Measurements from ENCODE around the gene HIGD1C.
A peak's percentile ranks its signal among the peaks of the same experiment; 100 is the strongest.
"Not testable (repeated sequence)": the region's sequence is repeated elsewhere in the genome, so short reads cannot be mapped to it uniquely, and the experiment has no call there.

HIGD1C gene

GRCh38 chr12:50934371-50934851 is 17.9 kb upstream of the HIGD1C start:
- no peak for DNase-seq

GRCh38 chr12:50934981-50935807 is 17.1 kb upstream of the HIGD1C start:
- no peak for DNase-seq

DNA sequence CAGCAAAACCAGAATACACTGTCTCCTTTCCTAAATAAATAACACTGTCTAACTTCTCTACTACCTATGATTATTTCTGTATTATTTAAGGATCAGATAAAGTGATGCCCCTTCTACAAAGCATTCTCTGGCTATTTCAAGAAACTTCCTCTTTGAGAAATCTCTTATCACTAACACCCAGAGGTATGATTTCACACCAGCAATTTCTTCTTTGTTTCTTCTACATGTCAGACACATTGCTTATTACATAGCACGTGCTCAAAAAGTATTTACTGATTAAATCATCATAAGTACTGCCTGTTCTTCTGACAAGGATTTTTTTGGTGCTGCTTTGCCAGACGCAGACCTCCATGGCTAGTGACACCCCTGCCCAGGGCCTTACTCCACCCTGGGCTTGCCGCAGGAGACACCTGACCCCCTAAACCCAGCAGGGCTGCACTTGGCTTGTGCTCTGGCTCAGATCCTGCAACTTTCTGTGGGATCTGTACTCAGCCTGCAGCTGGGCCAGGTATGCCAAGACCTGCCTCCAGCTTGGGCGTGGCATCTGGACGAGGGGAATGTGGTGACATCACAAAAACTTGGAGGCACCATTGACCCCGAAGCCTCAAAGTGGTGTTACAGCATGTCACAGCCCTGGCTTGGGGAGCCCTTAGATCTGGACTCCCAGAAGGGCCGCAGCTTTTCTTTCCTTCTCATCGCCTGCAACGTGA is 15.4 kb upstream of the HIGD1C start:
- DNase-seq: no peak

- DNase-seq: no peak
Observed at GRCh38 chr12:50937653-50938052, 14.7 kb upstream of the HIGD1C start.

DNA sequence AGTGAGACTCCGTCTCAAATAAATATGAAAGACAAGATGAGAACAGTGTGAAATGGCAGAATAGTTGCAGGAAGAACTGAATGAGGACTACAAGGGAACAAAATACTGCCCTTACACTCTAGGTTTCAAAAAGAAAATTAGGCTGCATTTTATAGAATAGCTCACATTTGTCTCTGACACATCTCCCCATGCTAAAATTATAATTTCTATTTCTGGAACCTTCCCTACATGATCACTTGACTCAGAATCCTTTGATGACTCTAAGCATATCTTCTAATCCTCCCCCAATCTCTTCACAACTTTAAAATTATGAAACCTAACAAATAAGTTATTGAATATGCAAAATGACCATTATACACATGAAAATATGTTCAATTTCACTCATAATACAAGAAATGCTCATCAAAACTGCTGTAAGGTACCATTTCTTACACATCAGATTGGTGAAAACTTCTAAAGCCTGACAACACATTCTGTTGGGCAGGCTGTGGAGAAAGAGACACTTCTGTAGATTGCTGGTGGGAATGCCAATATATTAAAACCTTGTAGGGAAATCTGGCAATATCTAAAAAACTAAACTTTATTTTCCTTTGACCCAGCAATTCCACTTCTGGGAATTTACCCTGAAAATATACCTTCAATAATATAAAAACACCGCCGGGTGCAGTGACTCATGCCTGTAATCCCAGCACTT is 4.3 kb upstream of the HIGD1C start:
- DNase-seq: no peak

GRCh38 chr12:50948798-50949197 is 3.5 kb upstream of the HIGD1C start:
- no peak for DNase-seq

DNA sequence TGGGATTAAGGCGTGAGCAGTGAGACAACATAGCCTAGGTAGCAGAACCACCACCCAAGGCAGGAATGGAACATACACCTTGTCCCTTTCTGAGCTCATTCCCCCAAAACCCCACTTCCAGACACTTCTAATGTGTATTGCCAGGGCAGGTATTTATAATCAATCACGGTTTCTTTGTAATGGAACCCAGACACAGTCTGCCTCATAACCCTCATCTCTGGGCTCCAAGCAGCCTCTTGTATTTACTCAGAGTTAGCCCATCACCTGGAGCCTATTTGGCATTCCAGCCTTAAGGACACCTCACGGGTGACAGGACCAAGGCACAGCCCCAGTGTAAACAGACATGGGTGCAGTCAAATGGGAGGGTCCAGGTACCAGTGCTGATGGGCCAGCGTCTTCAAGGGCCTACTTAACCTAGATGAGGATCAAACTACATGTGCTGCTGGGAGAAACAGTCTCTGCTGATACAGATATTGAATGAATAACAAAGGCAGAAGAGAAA is 2.5 kb upstream of the HIGD1C start:
- DNase-seq: no peak

- no peak for DNase-seq
Observed at GRCh38 chr12:50951112-50951511, 1.2 kb upstream of the HIGD1C start.

DNA sequence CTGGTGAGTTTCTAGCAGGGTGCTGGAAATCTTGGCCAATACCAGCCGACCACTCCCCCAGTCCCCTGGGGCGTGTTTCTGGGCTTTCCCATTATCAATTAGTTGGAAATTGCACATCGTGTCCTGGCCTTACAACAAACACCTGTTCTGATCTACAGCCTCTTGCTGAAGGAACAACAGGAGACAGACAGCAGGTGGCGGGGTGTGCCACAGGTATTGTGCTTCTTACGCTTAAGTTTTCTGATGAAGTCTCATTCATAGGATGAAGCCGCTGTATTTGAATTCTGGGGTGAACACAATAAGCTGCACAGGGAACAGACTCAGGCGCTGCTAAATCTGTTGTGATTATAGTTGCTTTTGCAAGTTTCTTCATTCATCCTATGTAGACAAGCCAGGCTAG is 703 bp downstream of the HIGD1C start:
- no peak for DNase-seq

DNA sequence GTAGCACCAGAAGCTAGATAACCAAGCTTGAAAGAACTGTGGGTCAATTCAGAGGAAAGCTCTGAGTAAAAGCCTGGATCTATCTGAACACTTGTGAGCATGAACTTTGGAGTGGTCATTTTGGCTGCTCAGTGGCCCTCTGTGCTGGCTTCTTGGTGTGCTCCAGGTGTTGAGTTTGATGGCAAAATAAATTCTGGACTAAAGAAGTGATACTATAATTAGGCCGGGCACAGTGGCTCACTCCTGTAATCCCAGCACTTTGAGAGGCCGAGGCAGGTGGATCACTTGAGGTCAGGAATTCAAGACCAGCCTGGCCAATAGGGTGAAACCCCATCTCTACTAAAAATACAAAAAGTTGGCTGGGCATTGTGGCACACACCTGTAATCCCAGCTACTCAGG is 2.4 kb downstream of the HIGD1C start:
- DNase-seq: not testable (repeated sequence)

DNA sequence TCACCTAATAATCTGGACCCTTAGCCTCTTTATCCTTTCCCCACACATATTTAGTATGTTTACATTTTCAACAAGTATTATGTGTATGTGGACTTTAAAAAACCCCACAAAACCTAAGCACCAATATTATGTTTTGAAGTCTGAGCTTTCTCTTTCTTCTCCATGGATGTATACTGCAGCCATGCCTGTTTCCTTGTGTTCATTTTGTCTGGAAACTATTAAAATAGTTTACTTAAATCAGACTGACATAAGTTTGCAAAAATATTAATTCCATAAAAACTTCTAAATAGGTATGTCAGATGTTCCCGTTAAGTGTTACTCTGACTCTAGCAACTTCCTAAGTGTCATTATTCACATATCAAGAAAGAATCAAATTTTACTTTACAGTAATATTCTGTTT is 2.9 kb downstream of the HIGD1C start:
- no peak for DNase-seq

GRCh38 chr12:50955697-50956096 is 3.4 kb downstream of the HIGD1C start:
- DNase-seq: no peak

- DNase-seq: no peak
Observed at GRCh38 chr12:50960130-50960529, 7.8 kb downstream of the HIGD1C start.

- DNase-seq: no peak
Observed at GRCh38 chr12:50961708-50962107, 9.4 kb downstream of the HIGD1C start.

- DNase-seq: no peak
Observed at GRCh38 chr12:50964432-50964831, 12.1 kb downstream of the HIGD1C start.

- no peak for DNase-seq
Observed at GRCh38 chr12:50971946-50972345, 19.6 kb downstream of the HIGD1C start.

DNA sequence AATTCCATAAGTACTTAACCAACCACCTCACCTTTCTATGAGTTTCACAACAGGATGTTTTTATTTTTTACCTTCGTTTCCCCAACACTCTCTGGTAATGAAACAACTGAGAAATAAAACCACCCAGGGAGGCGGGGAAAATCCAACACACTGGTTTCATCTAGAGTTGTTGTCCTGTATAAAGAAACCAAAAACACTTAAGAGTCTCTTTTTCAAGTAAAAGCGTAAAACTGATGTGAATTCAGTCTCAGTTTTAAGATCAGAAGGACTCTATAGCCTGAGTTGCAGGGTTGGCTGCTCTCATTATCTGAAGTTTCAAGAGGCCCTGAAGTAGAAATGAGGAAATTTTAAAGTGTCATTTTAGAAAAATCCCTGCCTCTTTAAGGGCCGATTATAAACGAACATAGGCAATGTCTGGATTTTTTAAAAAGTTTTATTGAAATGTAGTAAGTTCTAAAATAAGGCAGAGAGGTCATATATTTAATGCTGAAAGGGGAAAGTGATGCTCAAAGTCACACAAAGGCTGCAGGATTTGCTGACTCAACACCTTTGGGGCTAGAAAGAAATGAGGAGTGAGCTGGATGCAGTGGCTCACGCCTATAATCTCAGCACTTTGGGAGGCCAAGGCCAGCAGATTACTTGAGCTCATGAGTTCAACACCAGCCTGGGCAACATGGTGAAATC is 27.2 kb downstream of the HIGD1C start:
- peak; percentile 16 to 59 for DNase-seq

DNA sequence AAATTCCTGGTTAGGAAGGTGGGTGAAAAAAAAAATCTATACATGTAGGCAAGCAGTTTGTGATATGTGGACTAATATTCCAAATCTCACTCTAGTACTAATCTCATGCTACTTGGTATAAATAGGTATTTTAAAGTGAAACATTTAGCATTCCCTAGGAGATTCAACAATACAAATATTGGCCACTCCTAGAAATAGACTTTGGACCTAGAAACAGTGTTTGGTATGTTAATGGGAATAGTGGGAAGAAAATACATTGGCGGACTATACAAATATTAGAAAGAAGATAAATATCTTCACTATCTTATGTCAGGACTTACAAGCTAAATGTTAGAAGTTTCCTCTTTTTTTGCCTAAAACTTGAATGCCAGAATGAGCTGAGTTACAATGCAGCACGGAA is 28.2 kb downstream of the HIGD1C start:
- no peak for DNase-seq

GRCh38 chr12:50981319-50982239 is 29.2 kb downstream of the HIGD1C start:
- no peak for DNase-seq

DNA sequence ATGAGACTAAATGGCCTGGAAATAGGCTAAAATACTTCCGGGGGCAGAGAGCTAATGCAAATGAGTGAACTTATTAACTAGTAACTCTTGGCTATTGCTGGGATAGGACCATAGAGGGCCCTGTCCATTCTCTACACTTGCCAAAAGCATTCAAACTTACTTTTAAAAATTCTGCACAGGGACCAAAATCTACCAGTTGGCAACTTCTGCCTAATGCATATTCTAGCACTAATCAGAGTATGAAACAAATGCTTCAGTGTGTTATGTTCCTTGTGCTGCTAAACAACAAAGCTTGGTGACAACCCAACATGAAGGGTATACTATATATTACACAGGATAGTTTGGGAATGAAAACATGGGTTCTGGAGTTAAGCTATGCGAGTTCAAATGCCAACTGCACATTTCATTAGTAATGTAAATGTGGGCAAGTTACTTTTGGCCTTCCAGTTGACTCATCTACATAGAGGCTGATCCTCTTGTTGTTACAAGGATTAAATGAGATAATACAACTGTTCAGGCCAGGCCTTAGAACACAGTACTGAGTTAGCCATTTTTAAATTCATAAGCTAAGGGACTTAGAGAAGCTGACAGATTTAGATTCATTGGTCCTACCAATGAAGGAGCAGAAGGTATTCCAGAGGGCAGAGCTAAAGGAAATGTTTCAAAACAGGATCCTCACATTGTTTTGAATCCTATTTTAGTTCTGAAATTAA is 32.4 kb downstream of the HIGD1C start:
- DNase-seq: no peak

GRCh38 chr12:50985322-50985721 is 33.0 kb downstream of the HIGD1C start:
- no peak for DNase-seq

Measured in stimulated activated CD4-positive, alpha-beta T cell treated with anti-CD3 and anti-CD28 coated beads, Interleukin-2, amount 100 ng/mL, for 24 hours (primary cell).